KMS-11 (cell line): ENCODE results near the gene TRAPPC5.

Source experiments
- H2AFZ ChIP-seq: fragments of 200-600 bp; sonication (generic); 2 replicates; pipeline ENCODE4 v1.6.1; 2016; ENCODE audit warnings: antibody characterized with exemption, mixed run types, low read depth
- H3K27ac ChIP-seq: fragments of 200-600 bp; sonication (generic); 2 replicates; pipeline ENCODE4 v1.6.1; 2016; ENCODE audit warnings: mild to moderate bottlenecking, mixed run types
- H3K27me3 ChIP-seq: fragments of 200-600 bp; sonication (generic); 2 replicates; pipeline ENCODE4 v1.6.1; 2017; ENCODE audit warnings: mild to moderate bottlenecking, low read depth, mixed run types, moderate library complexity; ENCODE audit not compliant: insufficient read depth
- H3K36me3 ChIP-seq: fragments of 200-600 bp; sonication (generic); 2 replicates; pipeline ENCODE4 v1.6.1; 2017; ENCODE audit warnings: mild to moderate bottlenecking, mixed run types; ENCODE audit not compliant: insufficient read depth
- H3K4me1 ChIP-seq: fragments of 200-600 bp; sonication (generic); 2 replicates; pipeline ENCODE4 v1.6.1; 2016; ENCODE audit warnings: mild to moderate bottlenecking, low read depth, mixed run types; ENCODE audit not compliant: poor library complexity, severe bottlenecking
- H3K4me2 ChIP-seq: fragments of 200-600 bp; sonication (generic); 2 replicates; pipeline ENCODE4 v1.7.0; 2016; ENCODE audit warnings: mild to moderate bottlenecking, mixed run types
- H3K4me3 ChIP-seq: fragments of 200-600 bp; sonication (generic); IDR thresholded peaks from 2 replicates; pipeline ENCODE4 v1.6.1; 2017; ENCODE audit warnings: low read depth, low read length, mixed read lengths; ENCODE audit not compliant: insufficient read depth
- H3K79me2 ChIP-seq: fragments of 200-600 bp; sonication (generic); 2 replicates; pipeline ENCODE4 v1.6.1; 2016; ENCODE audit warnings: low read depth, mixed run types; ENCODE audit not compliant: insufficient read depth
- H3K9ac ChIP-seq: fragments of 200-600 bp; sonication (generic); 2 replicates; pipeline ENCODE4 v1.6.1; 2016; ENCODE audit warnings: mild to moderate bottlenecking, mixed run types
- H4K20me1 ChIP-seq: fragments of 200-600 bp; sonication (generic); 2 replicates; pipeline ENCODE4 v1.6.1; 2016; ENCODE audit warnings: mild to moderate bottlenecking, mixed run types; ENCODE audit not compliant: insufficient read depth
- CTCF ChIP-seq: fragments of 200-600 bp; sonication (generic); conservative IDR thresholded peaks from 2 replicates; pipeline ENCODE4 v1.6.1; 2017; ENCODE audit warnings: low read depth, mild to moderate bottlenecking, antibody characterized with exemption, low read length, moderate library complexity, mixed read lengths

Gene TRAPPC5

GRCh38 chr19:7691497-7691896 lies 10.9 kb downstream of the TRAPPC5 start:
- Histone ChIP-seq H3K36me3 (no peaks in the 10 kb centered on the region), H3K9ac (no peak overlapping the region), H3K4me2 (no peak overlapping the region), H3K27ac (no peak overlapping the region), H2AFZ (no peak overlapping the region), H3K4me1 (no peaks in the 10 kb centered on the region), H3K27me3 (peaks cover 26% of the 10 kb centered on the region), H3K4me3 (no peak overlapping the region), H4K20me1 (no peaks in the 10 kb centered on the region), H3K79me2 (no peaks in the 10 kb centered on the region)
- TF ChIP-seq CTCF, result no peak

GRCh38 chr19:7692417-7693088 lies 11.9 kb downstream of the TRAPPC5 start:
- H2AFZ ChIP-seq, result no peak overlapping the region
- no peak overlapping the region for H3K4me3 ChIP-seq
- no peaks in the 10 kb centered on the region for H3K4me1 ChIP-seq
- no peak overlapping the region for H3K27ac ChIP-seq
- H3K4me2 ChIP-seq, result no peak overlapping the region
- no peak for TF ChIP-seq CTCF
- H3K27me3 ChIP-seq, result peaks cover 35% of the 10 kb centered on the region
- H3K79me2 ChIP-seq, result no peaks in the 10 kb centered on the region
- no peaks in the 10 kb centered on the region for H3K36me3 ChIP-seq
- H4K20me1 ChIP-seq, result no peaks in the 10 kb centered on the region
- H3K9ac ChIP-seq, result no peak overlapping the region

- H3K36me3 ChIP-seq, result no peaks in the 10 kb centered on the region
- H3K27me3 ChIP-seq, result peaks cover 47% of the 10 kb centered on the region
- no peaks in the 10 kb centered on the region for H3K4me1 ChIP-seq
- H3K79me2 ChIP-seq, result no peaks in the 10 kb centered on the region
- no peak overlapping the region for H3K4me3 ChIP-seq
- no peak overlapping the region for H3K9ac ChIP-seq
- no peak overlapping the region for H2AFZ ChIP-seq
- H3K4me2 ChIP-seq, result no peak overlapping the region
- no peak overlapping the region for H3K27ac ChIP-seq
- H4K20me1 ChIP-seq, result no peaks in the 10 kb centered on the region
- TF ChIP-seq CTCF, result no peak
Measured at GRCh38 chr19:7694499-7694898, 13.9 kb downstream of the TRAPPC5 start.

- no peak overlapping the region for H3K9ac ChIP-seq
- no peak for TF ChIP-seq CTCF
- H3K4me1 ChIP-seq, result no peaks in the 10 kb centered on the region
- H4K20me1 ChIP-seq, result no peaks in the 10 kb centered on the region
- H3K27ac ChIP-seq, result no peak overlapping the region
- H3K36me3 ChIP-seq, result no peaks in the 10 kb centered on the region
- H3K79me2 ChIP-seq, result no peaks in the 10 kb centered on the region
- no peak overlapping the region for H3K4me2 ChIP-seq
- H2AFZ ChIP-seq, result no peak overlapping the region
- H3K27me3 ChIP-seq, result peaks cover 56% of the 10 kb centered on the region
- no peak overlapping the region for H3K4me3 ChIP-seq
Measured at GRCh38 chr19:7697721-7698287, 17.2 kb downstream of the TRAPPC5 start.
